ENCODE data around the gene CYSLTR2. TPM values are rescaled to one million over a fixed set of nuclear protein-coding genes. Genes with fewer than 3 reads are reported as not detected.

Gene CYSLTR2
- total RNA-seq, 1 experiment from 2014 or later, result not detected

GRCh38 chr13:48709213-48709612 is 55.5 kb downstream of the CYSLTR2 start:
- CTCF ChIA-PET, result no interaction called here
- Histone ChIP-seq H3K27ac (no peak overlapping the region), H3K27me3 (ENCODE audit: insufficient read depth, low read depth) (peaks cover 7% of the 10 kb centered on the region; the same call in 1 of the 2 replicates), H3F3A (ENCODE audit: insufficient read depth, low read depth) (no peaks in the 10 kb centered on the region), H3K9me3 (ENCODE audit: insufficient read depth, low read depth) (no peaks in the 10 kb centered on the region), H3K4me1 (replicated peaks; ENCODE audit: insufficient read depth) (no peaks in the 10 kb centered on the region), H2AFZ (no peak overlapping the region), H4K20me1 (ENCODE audit: insufficient read depth) (no peaks in the 10 kb centered on the region), H3K4me3 (no peak overlapping the region), H3K79me2 (ENCODE audit: low read depth) (no peaks in the 10 kb centered on the region), H3K9me2 (ENCODE audit: insufficient read depth) (no peaks in the 10 kb centered on the region), H3K36me3 (ENCODE audit: low read depth) (no peaks in the 10 kb centered on the region), H3K4me2 (no peak overlapping the region)
- BruUV-seq (replicated peaks), result no TSS peak
- intact Hi-C loops (cut with micrococcal nuclease; ENCODE audit: unreplicated experiment), result no loop called here
- no peak for DNase-seq
- POLR2A ChIA-PET (ENCODE audit: unreplicated experiment), result no interaction called here
- TF ChIP-seq EZH2 (IDR thresholded peaks at IDR 0.05; ENCODE audit: low read depth) (no peak), CTCF (conservative IDR thresholded peaks at IDR 0.05) (no peak)

- intact Hi-C loops (cut with micrococcal nuclease; ENCODE audit: unreplicated experiment), result no loop called here
- Histone ChIP-seq H3K4me1 (replicated peaks; ENCODE audit: insufficient read depth) (no peaks in the 10 kb centered on the region), H3K4me2 (no peak overlapping the region), H4K20me1 (ENCODE audit: insufficient read depth) (no peaks in the 10 kb centered on the region), H3K9me2 (ENCODE audit: insufficient read depth) (no peaks in the 10 kb centered on the region), H3K36me3 (ENCODE audit: low read depth) (no peaks in the 10 kb centered on the region), H3K9me3 (ENCODE audit: insufficient read depth, low read depth) (peaks cover under 1% of the 10 kb centered on the region; the same call in 1 of the 2 replicates), H3K27ac (no peak overlapping the region), H3K79me2 (ENCODE audit: low read depth) (no peaks in the 10 kb centered on the region), H3F3A (ENCODE audit: insufficient read depth, low read depth) (no peaks in the 10 kb centered on the region), H3K4me3 (no peak overlapping the region), H3K27me3 (ENCODE audit: insufficient read depth, low read depth) (peaks cover 7% of the 10 kb centered on the region; the same call in 1 of the 2 replicates), H2AFZ (no peak overlapping the region)
- TF ChIP-seq CTCF (conservative IDR thresholded peaks at IDR 0.05), result no peak
- no peak for TF ChIP-seq EZH2 (IDR thresholded peaks at IDR 0.05; ENCODE audit: low read depth)
- BruUV-seq (replicated peaks), result no TSS peak
- POLR2A ChIA-PET (ENCODE audit: unreplicated experiment), result no interaction called here
- CTCF ChIA-PET, result no interaction called here
- DNase-seq, result no peak
Measured at GRCh38 chr13:48710160-48710559, 56.4 kb downstream of the CYSLTR2 start.

- no TSS peak for BruUV-seq (replicated peaks)
Measured at GRCh38 chr13:48712141-48712540, 58.4 kb downstream of the CYSLTR2 start.

GRCh38 chr13:48715977-48716376 is 62.2 kb downstream of the CYSLTR2 start:
- Histone ChIP-seq H3K9me2 (ENCODE audit: insufficient read depth) (no peaks in the 10 kb centered on the region), H4K20me1 (ENCODE audit: insufficient read depth) (no peaks in the 10 kb centered on the region), H3K27me3 (ENCODE audit: insufficient read depth, low read depth) (no peaks in the 10 kb centered on the region; the same call in none of the 2 replicates), H3K4me2 (no peak overlapping the region), H3K4me3 (no peak overlapping the region), H3K27ac (no peak overlapping the region), H3K79me2 (ENCODE audit: low read depth) (no peaks in the 10 kb centered on the region), H2AFZ (no peak overlapping the region), H3K4me1 (replicated peaks; ENCODE audit: insufficient read depth) (no peaks in the 10 kb centered on the region), H3K9me3 (ENCODE audit: insufficient read depth, low read depth) (peaks cover 15% of the 10 kb centered on the region), H3K36me3 (ENCODE audit: low read depth) (no peaks in the 10 kb centered on the region), H3F3A (ENCODE audit: insufficient read depth, low read depth) (no peaks in the 10 kb centered on the region)
- no peak for TF ChIP-seq CTCF (conservative IDR thresholded peaks at IDR 0.05)
- no peak for TF ChIP-seq EZH2 (IDR thresholded peaks at IDR 0.05; ENCODE audit: low read depth)
- POLR2A ChIA-PET (ENCODE audit: unreplicated experiment), result no interaction called here
- DNase-seq, result no peak
- no TSS peak for BruUV-seq (replicated peaks)
- CTCF ChIA-PET, result interaction anchor here (0.6 kb wide), 1 partner anchor 318 kb away, joined by 3 read pairs; no protein-coding TSS in a partner anchor
- intact Hi-C loops (cut with micrococcal nuclease; ENCODE audit: unreplicated experiment), result no loop called here

More at GRCh38 chr13:48712141-48712540, 58.4 kb downstream of the CYSLTR2 start:
- no peak overlapping the region for H3K27ac ChIP-seq
- no peak for DNase-seq
- no peaks in the 10 kb centered on the region for H3K79me2 ChIP-seq (ENCODE audit: low read depth)
- H4K20me1 ChIP-seq (ENCODE audit: insufficient read depth), result no peaks in the 10 kb centered on the region
- no peaks in the 10 kb centered on the region for H3K36me3 ChIP-seq (ENCODE audit: low read depth)
- no peak overlapping the region for H3K4me2 ChIP-seq
- no peaks in the 10 kb centered on the region for H3F3A ChIP-seq (ENCODE audit: insufficient read depth, low read depth)
- TF ChIP-seq EZH2 (IDR thresholded peaks at IDR 0.05; ENCODE audit: low read depth), result no peak
- intact Hi-C loops (cut with micrococcal nuclease; ENCODE audit: unreplicated experiment), result no loop called here
- peaks cover 8% of the 10 kb centered on the region for H3K9me3 ChIP-seq (ENCODE audit: insufficient read depth, low read depth)
- ChIA-PET CTCF (no interaction called here), POLR2A (ENCODE audit: unreplicated experiment) (no interaction called here)
- no peaks in the 10 kb centered on the region for H3K9me2 ChIP-seq (ENCODE audit: insufficient read depth)
- peaks cover 7% of the 10 kb centered on the region; the same call in 1 of the 2 replicates for H3K27me3 ChIP-seq (ENCODE audit: insufficient read depth, low read depth)
- H2AFZ ChIP-seq, result no peak overlapping the region
- no peaks in the 10 kb centered on the region for H3K4me1 ChIP-seq (replicated peaks; ENCODE audit: insufficient read depth)
- H3K4me3 ChIP-seq, result no peak overlapping the region

All from PC-9 (cell line).